NCI-H2227 (cell line): ENCODE results near the gene SPACA7.

Experiments used
- DNase-seq: peaks from one replicate; lab custom pipeline; 2025; ENCODE audit not compliant: unreplicated experiment; lab: John Stamatoyannopoulos, UW

The SPACA7 gene

GRCh38 chr13:112462408-112462807 lies 86.3 kb downstream of the SPACA7 start:
- no peak for DNase-seq

DNA sequence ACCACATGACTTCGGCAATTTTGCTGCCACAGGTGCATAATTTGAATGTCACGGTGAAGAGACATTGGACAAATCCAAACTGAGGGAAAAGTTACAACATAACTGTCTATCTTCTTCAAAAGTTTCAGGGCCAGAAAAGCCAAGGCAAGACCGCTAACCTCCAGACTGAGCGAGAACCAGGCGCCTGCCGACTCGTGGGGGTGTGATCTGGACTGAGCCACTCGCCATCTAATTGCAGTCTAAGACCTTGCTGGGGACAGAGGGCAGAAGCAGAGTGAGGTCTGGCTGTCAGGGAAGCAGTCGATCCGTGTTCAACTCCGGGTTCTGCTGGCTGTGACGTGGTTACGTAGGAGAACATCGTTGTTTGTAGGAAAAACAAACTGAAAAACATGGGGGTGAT lies 88.6 kb downstream of the SPACA7 start:
- DNase-seq = no peak

GRCh38 chr13:112465251-112466131 lies 89.3 kb downstream of the SPACA7 start:
- no peak for DNase-seq

GRCh38 chr13:112466132-112467058 lies 90.2 kb downstream of the SPACA7 start:
- DNase-seq = no peak

DNA sequence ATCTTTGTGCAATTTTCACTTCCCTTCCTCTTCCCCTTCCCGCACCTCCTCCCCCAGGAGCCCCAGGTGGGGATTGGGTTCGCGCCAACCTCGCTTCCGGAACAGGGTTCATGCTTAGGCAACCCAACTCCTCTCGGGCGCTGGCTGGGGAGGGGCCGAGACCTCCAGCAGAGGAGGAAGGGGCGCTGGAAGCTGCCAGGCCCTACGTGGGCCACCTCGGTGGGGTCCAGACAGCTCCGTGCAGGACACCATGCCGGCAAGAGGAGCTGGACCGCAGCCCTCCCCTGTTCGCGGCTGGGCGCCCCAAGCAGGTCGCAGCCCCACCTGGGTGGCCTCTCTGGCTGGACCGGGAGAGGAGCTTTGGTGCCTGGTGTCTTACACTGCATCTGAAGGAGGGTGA lies 91.1 kb downstream of the SPACA7 start:
- no peak for DNase-seq

DNA sequence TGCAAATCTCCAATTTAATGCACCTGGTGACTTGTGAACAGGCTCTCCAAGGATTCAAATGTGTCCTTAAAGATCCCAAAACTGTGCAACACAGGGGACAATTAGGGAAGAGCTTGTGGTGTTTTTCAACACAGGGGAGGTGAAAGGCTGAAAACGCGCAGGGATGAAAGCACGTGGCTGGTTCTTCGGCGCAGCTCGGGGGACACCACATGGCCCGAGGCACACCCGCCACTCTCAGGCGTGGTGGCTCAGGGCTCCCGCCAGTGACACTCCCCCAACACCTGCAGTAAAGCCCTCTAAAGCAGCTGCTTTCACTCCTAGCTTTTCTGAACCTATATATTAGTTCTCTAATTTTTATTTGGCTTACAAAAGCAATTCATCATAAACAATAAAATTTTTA lies 91.9 kb downstream of the SPACA7 start:
- DNase-seq = no peak

DNA sequence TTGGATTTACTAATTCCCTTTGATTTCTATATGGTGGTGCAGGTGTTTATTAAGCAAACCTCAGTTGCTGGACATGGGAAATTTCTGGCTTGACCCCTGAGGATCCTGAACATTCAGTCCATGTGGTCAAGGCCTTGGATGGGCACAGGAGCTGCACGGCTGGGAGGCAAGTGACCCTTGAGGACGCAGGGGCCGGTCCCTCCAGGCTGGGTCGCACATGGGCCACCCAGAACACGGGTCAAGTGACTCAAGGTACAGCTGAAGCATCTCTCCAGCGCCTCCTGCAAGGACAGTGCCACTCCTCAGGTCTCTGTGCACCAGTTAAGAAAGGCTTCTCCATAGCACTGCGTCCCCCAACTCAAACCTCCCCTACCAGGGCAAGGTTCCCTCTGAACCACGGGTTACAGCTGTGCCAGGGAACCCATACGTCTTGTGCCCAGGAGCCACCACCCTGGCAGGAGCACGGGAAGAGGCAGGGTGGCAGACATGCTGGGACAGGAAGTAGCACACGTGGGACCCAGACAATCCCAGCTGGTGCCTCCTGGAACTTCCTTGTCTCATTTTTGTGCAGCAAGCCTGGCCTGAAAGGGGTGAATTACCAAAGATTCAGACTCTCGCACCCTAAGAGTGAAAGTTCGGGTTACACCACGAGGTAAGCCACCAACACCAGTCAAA lies 93.1 kb downstream of the SPACA7 start:
- no peak for DNase-seq

DNA sequence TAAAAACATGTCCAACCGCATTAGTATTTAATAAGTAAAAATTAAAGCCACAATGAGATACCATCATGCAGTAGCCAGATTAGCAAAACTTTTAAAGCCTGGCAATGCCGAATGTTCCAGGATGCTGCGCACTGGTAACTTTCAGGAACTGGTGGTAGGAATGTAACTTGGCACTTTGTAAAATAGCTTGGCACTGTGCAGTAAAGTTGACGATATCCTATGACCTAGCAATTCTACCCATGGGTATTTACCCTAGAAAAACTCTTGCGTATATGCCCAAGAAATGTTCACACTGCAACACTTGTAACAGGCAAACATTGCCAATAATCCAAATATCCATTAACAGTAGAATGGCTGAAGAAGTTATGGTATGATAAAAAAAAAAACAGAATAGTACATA lies 97.7 kb downstream of the SPACA7 start:
- DNase-seq = no peak

DNA sequence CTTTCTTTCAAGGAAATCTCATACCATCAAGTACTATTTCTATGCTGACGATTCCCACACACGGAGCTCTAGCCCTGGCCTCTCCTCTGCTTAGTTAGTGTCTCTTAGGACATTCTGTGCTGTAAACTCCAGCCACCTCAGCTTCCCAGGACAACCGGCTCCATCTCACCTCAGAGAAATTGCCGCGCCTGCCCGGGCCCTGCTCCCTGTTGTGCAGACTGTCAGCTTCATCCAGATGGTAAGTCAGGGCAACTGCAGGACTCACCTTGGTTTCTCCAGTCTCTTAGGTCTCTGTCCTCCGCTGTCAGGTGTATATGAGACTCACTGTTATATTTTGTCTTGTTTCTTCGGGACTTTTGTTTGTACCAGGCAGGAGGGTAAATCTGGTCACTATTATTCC lies 98.7 kb downstream of the SPACA7 start:
- DNase-seq = no peak

GRCh38 chr13:112475889-112476288 lies 99.7 kb downstream of the SPACA7 start:
- no peak for DNase-seq

DNA sequence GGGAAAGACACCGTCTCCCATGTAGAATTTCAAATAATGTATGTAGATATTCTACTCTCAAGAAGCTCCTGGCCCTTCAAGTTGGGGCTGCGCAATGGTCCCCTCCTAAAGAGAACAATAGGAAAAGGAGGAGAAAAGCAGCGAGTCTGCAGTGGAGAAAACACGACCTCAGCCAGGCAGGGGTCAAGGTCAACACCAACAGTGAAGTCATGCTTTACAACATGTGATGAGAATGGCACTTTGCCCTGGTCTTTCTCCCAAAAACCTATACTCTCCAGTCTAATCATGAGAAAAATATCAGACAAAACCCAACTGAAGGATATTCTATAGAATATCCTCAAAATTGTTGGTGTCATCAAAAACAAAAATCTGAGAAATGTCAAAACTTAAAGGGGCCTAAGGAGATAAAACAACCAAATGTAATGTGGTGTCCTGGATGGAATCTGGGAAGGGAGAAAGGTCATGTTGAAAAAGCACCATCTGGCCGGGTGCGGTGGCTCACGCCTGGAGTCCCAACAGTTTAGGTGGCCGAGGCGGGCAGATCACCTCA lies 101.0 kb downstream of the SPACA7 start:
- DNase-seq = no peak

GRCh38 chr13:112479389-112479788 lies 103.2 kb downstream of the SPACA7 start:
- DNase-seq = no peak

DNA sequence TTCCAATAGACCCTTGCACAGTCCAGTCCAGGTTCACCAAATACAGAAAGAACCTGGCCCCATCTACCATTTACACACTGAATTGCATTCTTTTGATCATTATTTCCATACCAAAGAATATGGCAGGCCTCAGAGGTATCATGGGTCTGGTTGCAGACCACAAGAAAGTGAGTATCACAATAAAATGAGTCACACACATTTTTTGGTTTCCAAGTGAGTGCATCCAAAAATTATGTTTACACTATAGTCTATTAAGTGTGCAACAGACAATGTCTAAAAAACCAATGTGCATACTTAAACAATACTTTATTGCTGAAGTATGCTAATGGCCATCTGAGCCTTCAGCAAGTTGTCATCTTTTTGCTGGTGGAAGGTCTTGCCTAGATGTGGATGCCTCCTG lies 105.3 kb downstream of the SPACA7 start:
- no peak for DNase-seq

DNA sequence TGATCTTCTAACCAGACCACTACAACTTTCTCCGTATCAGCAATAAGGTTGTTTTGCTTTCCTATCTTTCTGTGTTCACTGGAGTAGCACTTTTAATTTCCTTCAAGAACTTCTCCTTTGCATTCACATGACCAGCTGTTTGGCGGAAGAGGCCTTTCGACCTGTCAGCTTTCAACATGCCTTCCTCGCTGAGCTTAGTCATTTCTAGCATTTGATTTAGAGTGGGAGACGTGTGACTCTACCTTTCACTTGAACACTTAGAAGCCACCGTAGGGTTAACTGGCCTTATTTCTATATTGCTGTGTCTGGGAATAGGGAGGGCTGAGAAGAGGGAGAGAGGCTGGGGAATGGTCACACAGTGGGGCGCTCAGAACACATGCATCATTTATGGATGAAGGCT lies 107.1 kb downstream of the SPACA7 start:
- DNase-seq = no peak
